Upper lobe of left lung (tissue), 6 donors: ENCODE results near the gene CYP2A7. TPM values are rescaled to one million over a fixed set of nuclear protein-coding genes. Genes with fewer than 3 reads are reported as not detected.
"Not testable (repeated sequence)": the region's sequence is repeated elsewhere in the genome, so short reads cannot be mapped to it uniquely, and the experiment has no call there.

Experiments
- ATAC-seq, 2 donors: fragments of 200-7000 bp; cut with Tn5 transposase; one replicate each; pipeline ENCODE4 v1.9.1; 2022; ENCODE audit warnings: mild to moderate bottlenecking in 2 of 2, moderate library complexity in 2 of 2; ENCODE audit not compliant: low FRiP score in 2 of 2
- DNase-seq, 2 donors: peaks; one replicate each; pipeline ENCODE4 v3.0.0-alpha.2; 2019 to 2020
- H3K27ac ChIP-seq, 4 donors: fragments of 200-600 bp; sonication (generic); one replicate each; pipeline ENCODE4 v1.5.1; 2016 to 2019
- H3K27me3 ChIP-seq, 4 donors: fragments of 200-600 bp; sonication (generic); one replicate each; pipeline ENCODE4 v1.5.1; 2017 to 2019
- H3K36me3 ChIP-seq, 4 donors: fragments of 200-600 bp; sonication (generic); one replicate each; pipeline ENCODE4 v1.5.1; 2016 to 2019
- H3K4me1 ChIP-seq, 4 donors: fragments of 200-600 bp; sonication (generic); one replicate each; pipeline ENCODE4 v1.5.1; 2018 to 2019
- H3K4me3 ChIP-seq, 4 donors: fragments of 200-600 bp; sonication (generic); one replicate each; pipeline ENCODE4 v1.5.1; 2017 to 2019; ENCODE audit warnings: mild to moderate bottlenecking in 2 of 4, moderate library complexity in 1 of 4
- H3K9me3 ChIP-seq, 4 donors: fragments of 200-600 bp; sonication (generic); one replicate each; pipeline ENCODE4 v1.5.1; 2018 to 2019
- CTCF ChIP-seq, 6 experiments: fragments of 450-650 bp in 4 of 6; fragments of 200-600 bp in 2 of 6; sonication (generic) in 2 of 6; IDR thresholded peaks; one replicate each; pipeline ENCODE4 v1.5.1; 2016 to 2019; ENCODE audit warnings: antibody characterized with exemption in 6 of 6
- EP300 ChIP-seq, 4 donors: sonication (generic); formaldehyde crosslinking; IDR thresholded peaks; one replicate each; pipeline ENCODE4 v1.5.1; 2017; ENCODE audit warnings: antibody characterized with exemption in 4 of 4, control low read depth in 2 of 4
- POLR2A ChIP-seq, 4 donors: fragments of 450-650 bp; IDR thresholded peaks; one replicate each; pipeline ENCODE4 v1.5.1; 2016 to 2017; ENCODE audit warnings: antibody characterized with exemption in 4 of 4, mild to moderate bottlenecking in 2 of 4
- POLR2AphosphoS5 ChIP-seq, 2 donors: sonication (generic); formaldehyde crosslinking; IDR thresholded peaks; one replicate each; pipeline ENCODE4 v1.5.1; 2017; ENCODE audit warnings: antibody characterized with exemption in 2 of 2
- WGBS, 2 donors: methylation state at CpG; one replicate each; pipeline ENCODE4 v1.1.5; 2017 to 2018; 5-methylcytosine and 5-hydroxymethylcytosine counted together
- total RNA-seq, 6 donors: library from RNA; depleted of rRNA in 4 of 6; stranded (reverse); fragments of >200 nt in 4 of 6; gene quantifications; one replicate each; pipeline versions ENCODE4 v1.1.0 to v1.2.1, GENCODE V29; 2016 to 2021
- donor health status: DM: no; HTN: no; CAD: no; lungs with moderate emphysema.
- donor health status: DM: no; HTN: yes; CAD: no; lungs with severe emphysema.

The CYP2A7 gene
- total RNA-seq, 6 donors from 2014 or later, result 0.59 to 1.8 (median 0.71) TPM; not detected in 3

GRCh38 chr19:40907968-40908735 lies 26.1 kb upstream of the CYP2A7 start:
- H3K27ac ChIP-seq, result peak overlapping the region in 2 of 4 donors; percentile 21 to 28
- H3K4me3 ChIP-seq, result peak overlapping the region in 3 of 4 donors; percentile 20 to 33 (median 32)
- WGBS, 2 donors, result 5 to 26% methylated on average over 13 to 21 of the region's 21 CpGs
- DNase-seq, result peak; percentile 78 to 85
- peaks cover 0 to 15% (median 4%) of the 10 kb centered on the region in 4 donors for H3K4me1 ChIP-seq
- no peaks in the 10 kb centered on the region for H3K9me3 ChIP-seq
- peak; percentile 32 to 69 for ATAC-seq
- no peaks in the 10 kb centered on the region for H3K27me3 ChIP-seq
- H3K36me3 ChIP-seq, result no peaks in the 10 kb centered on the region
- no peak for TF ChIP-seq EP300 (IDR thresholded peaks at IDR 0.05)

DNA sequence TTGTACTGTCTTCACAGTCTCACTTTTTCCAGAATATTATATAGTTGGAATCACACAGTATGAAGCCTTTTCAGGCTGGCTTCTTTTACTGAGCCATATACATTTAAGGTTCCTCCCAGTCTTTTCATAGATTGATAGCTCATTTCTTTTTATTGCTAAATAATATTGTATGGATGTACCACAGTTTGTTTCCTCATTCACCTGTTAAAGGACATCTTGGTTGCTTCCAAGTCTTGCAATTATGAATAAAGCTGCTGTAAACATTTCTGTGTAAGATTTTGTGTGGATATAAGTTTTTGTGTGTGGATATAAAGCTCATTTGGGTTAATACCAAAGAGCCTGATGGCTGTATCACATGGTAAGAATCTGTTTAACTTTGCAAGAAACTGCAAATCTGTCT lies 24.5 kb upstream of the CYP2A7 start:
- Histone ChIP-seq H3K27ac (no peak overlapping the region), H3K27me3 (no peaks in the 10 kb centered on the region), H3K9me3 (no peaks in the 10 kb centered on the region), H3K36me3 (no peaks in the 10 kb centered on the region), H3K4me1 (peaks cover 0 to 15% (median 4%) of the 10 kb centered on the region in 4 donors), H3K4me3 (no peak overlapping the region)
- DNase-seq (no peak), ATAC-seq (no peak)
- TF ChIP-seq POLR2AphosphoS5 (IDR thresholded peaks at IDR 0.05) (no peak), POLR2A (IDR thresholded peaks at IDR 0.05) (no peak), EP300 (IDR thresholded peaks at IDR 0.05) (no peak), CTCF (IDR thresholded peaks at IDR 0.05) (no peak)

DNA sequence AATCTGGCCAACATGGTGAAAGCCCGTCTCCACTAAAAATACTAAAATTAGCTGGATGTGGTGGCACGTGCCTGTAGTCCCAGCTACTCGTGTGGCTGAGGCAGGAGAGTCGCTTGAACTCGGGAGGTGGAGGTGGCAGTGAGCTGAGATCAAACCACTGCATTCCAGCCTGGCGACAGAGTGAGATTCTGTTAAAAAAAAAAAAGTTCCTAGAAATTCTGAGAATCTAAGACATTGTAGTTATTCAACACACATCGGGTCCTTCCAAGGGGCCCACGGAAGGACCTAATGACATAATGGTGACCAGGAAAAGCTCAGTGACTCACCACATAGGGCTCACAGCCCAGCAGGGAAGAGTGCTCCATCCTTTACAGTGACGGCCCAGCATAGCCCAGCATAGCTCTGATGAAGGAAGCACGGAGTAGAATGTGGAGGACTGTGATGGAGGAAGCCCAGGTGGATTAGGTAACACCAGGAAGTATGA lies 22.7 kb upstream of the CYP2A7 start:
- ATAC-seq (peak in 1 of 2 donors; percentile 59), DNase-seq (peak in 1 of 2 donors; percentile 42)
- 58 to 60% methylated on average over 10 of the region's 10 CpGs for WGBS, 2 donors
- not testable (repeated sequence) for H3K9me3 ChIP-seq, H3K36me3 ChIP-seq, H3K27ac ChIP-seq, H3K27me3 ChIP-seq, H3K4me3 ChIP-seq
- peaks cover 0 to 15% (median 4%) of the 10 kb centered on the region in 4 donors for H3K4me1 ChIP-seq

DNA sequence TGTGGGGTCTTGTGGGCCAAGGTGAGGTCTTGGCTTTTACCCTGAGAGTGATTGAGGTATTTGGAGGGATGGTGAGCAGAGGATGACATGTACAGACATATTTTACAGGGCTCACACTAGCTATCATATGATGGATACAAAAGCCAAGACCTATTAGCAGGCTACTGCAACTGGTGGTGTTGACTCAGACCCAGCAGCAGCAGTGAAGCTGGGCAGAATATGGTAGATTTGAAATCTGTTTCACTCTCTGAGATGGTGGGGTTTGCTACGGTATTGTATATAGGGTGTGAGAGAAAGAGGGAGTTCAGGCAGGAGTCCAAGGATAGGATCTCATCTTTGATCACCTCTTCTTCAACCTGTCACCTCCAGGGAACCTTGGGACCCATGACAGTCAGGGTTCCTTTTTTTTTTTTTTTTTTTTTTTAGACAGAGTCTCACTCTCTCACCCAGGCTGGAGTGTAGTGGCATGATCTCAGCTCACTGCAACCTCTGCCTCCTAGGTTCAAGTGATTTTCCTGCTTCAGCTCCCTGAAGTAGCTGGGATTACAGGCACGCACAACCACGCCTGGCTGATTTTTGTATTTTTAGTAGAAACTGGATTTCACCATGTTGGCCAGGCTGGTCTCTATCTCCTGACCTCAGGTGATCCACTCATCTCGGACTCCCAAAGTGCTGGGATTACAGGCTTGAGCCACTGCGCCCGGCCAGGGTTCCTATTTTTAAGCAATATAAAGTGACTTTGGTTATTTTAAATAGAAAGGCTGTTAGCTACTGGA lies 20.1 kb upstream of the CYP2A7 start:
- H3K9me3 ChIP-seq, H3K4me3 ChIP-seq, DNase-seq, H3K27ac ChIP-seq, H3K27me3 ChIP-seq, H3K36me3 ChIP-seq, ATAC-seq, H3K4me1 ChIP-seq: not testable (repeated sequence)
- WGBS, 2 donors, result 73 to 85% methylated on average over 6 of the region's 6 CpGs

GRCh38 chr19:40900521-40900920 lies 18.5 kb upstream of the CYP2A7 start:
- H3K36me3 ChIP-seq, H3K27me3 ChIP-seq, H3K4me1 ChIP-seq, H3K4me3 ChIP-seq, H3K27ac ChIP-seq, H3K9me3 ChIP-seq, ATAC-seq, DNase-seq: not testable (repeated sequence)
- WGBS, 2 donors, result 58 to 87% methylated on average over 5 of the region's 5 CpGs

- DNase-seq, H3K27me3 ChIP-seq, H3K4me1 ChIP-seq, H3K9me3 ChIP-seq, H3K4me3 ChIP-seq, H3K36me3 ChIP-seq, ATAC-seq, H3K27ac ChIP-seq: not testable (repeated sequence)
- 62 to 64% methylated on average over 12 of the region's 12 CpGs for WGBS, 2 donors
Measured at GRCh38 chr19:40899964-40900363, 17.9 kb upstream of the CYP2A7 start.

- H3K9me3 ChIP-seq, H3K27me3 ChIP-seq, H3K27ac ChIP-seq, H3K4me1 ChIP-seq, H3K36me3 ChIP-seq, ATAC-seq, DNase-seq, H3K4me3 ChIP-seq: not testable (repeated sequence)
- 77 to 81% methylated on average over 13 of the region's 13 CpGs for WGBS, 2 donors
Measured at GRCh38 chr19:40896843-40897789, 15.1 kb upstream of the CYP2A7 start.
